Activated CD4-positive, alpha-beta T cell treated with anti-CD3 and anti-CD28 coated beads, Interleukin-2, amount 50 U/mL, for 4 hours (primary cell): ENCODE data around the gene COLEC12.

Experiments used
- DNase-seq, 2 experiments: peaks; one replicate each; pipeline ENCODE4 v3.0.0-alpha.2; 2020

Gene COLEC12

DNA sequence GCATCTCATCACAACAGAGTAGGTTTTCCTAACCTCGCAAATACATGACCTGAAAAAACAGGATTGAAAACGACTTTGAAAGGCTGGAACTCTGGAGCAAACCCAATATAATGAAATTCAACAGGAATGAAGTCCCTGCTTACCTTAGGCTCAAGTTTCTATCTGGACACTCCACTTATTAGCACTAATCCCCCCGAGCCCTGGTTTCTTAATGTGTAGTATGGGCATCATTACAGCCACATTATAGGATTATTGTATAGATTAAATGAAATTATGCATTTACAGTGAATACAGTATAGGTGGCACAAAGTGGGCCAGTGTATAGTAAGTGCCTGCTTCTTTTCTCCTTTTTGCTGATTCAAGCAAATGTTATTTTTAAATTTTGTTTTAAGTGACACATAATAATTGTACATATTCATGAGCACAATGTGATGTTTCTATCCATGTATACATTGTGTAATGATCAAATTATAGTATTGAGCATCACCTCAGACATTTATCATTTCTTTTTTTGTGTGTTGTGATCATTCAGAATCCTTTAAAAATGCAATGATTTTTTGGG is 118.0 kb downstream of the COLEC12 start:
- DNase-seq: no peak

DNA sequence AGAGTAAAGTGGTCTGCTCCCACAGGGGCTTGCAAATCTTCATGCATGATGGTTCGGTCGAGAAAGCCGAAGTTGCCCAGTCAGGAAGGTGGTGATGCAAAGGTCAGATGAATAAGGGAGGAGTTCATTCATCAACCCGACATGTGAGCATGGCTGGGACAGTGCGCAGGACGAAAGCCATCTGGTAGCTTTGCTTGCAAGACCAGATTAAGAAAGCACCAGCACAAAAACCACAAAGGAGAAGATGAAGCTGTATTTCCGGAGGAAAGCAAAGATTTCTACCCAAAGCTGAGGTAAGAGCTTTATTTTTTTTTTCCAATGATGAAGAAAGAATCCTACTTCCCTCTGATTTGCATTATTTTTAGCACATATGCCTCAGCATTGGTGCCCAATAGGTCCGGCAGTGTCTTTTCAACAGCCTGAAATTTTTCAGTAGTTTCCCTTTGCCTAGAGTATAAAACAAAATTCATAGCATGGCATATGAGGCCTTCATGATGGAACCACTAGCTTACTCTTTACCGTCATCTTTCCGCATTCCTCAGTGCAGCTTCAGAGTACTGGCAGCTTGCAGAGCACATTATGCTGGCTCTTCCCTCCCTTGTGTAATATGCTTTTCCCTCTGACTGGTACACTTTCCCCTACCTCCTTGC is 120.7 kb downstream of the COLEC12 start:
- no peak for DNase-seq

DNA sequence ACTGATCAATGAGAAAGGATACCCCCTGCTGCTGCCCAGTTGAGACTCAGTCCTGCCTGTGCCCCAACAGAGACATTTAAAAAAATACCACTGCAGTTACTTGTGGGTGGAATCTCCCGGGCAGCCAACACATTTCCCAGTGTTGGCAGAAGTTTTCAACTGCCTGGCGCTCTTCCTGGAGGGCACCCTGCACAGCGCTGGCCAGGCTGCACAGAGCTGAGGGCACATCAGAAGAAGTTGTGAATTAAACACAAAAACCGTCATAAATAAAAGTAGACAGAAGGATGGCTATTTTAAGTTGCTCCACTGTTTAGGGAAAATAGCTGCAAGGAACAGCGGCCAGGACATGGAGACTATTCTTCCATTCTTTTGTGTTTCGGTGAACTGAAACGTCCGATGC is 122.4 kb downstream of the COLEC12 start:
- DNase-seq: no peak

DNA sequence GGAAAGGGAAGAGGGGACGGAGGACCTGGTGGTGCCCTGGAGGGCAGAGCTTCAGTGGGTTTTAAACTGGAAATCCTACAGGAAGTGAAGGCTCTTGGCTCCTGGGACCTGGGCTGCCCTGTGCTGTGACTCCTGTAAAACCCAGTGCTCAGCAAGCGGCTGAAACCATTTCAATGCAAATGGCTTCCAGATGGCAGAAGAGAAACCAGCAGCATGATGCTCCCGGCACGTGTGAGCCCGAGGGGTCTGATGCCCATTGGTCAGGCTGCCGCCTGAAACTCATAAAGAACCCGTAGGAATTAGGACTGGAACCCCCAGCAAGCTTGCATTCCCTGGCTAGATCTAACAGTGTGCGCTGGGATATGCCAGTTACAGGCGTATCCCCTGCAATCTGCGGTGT is 123.4 kb downstream of the COLEC12 start:
- no peak for DNase-seq

DNA sequence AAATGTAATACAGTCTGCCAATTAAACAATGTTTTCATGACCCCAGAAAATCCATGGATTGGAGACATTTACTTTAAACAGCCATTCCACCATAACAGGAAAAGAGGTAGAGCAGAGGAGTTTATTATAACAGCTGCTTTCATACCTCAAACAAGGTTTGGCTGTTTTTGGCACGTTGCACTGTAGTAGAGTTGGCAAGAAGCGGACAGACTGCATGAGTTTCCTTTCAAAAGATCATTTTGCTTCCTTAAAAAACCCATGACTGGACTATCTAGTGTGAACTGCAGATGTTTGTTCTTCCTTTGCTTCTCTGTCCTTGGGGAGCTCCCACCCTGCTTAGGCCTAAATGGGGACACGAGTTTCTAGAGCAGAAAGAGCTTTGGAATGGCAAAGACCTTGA is 124.2 kb downstream of the COLEC12 start:
- DNase-seq: no peak

DNA sequence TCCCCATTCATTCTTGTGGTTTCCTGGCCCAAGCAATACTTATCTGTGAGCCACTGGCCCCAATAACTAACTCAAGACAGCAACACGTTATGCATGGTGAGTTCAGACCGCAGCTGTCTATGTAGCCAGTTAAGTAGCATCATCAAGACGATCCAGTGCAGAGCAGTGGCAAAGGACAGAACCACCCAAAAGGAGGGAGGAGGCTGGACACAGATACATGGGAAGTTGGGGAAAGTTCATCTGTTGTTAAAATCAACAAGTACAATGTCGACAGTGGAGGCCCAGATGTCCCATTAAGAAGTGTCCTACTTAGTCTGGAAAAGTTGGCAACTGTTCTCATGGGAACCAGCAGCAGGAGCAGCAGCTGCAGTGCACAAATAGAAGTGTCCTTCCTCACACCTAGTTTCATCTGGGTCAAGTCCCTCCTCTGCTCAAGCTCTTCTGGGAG is 125.8 kb downstream of the COLEC12 start:
- DNase-seq: no peak

DNA sequence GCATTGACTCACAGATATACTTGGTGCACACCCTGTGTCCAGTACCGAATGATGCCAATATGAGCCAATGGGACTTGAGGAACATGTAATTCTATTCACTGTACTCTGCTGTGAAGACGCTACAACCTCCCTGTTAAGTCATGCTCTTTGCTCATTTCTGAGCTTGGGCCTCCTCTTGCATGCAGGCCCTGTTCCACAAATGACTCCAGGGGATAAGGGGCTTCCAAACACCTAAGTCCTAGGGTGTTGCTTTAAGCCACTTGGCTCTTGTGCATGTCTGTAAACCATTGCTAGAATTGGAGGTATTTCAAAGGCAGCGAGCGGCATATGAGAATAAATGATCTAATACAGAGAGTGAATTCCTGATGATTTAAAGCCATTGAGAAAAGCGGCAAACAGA is 126.7 kb downstream of the COLEC12 start:
- DNase-seq: no peak

DNA sequence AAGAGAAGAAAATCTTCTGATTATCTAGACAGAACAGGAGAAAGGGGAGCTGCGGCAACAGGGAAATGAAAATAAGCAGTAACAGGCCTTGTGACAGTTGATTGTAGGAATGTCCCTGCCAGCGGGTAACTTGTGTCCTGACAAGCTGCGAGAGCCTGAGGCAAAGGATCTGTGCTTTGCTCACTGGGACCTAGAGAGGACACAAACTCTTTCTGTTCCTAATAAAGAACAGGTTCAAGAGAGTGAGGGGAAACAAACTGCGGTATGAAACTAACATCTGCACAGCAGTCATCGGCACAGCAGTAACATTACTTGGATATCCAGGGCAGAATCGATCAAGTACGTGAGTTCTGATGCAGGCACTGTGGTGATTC is 128.9 kb downstream of the COLEC12 start:
- DNase-seq: no peak

DNA sequence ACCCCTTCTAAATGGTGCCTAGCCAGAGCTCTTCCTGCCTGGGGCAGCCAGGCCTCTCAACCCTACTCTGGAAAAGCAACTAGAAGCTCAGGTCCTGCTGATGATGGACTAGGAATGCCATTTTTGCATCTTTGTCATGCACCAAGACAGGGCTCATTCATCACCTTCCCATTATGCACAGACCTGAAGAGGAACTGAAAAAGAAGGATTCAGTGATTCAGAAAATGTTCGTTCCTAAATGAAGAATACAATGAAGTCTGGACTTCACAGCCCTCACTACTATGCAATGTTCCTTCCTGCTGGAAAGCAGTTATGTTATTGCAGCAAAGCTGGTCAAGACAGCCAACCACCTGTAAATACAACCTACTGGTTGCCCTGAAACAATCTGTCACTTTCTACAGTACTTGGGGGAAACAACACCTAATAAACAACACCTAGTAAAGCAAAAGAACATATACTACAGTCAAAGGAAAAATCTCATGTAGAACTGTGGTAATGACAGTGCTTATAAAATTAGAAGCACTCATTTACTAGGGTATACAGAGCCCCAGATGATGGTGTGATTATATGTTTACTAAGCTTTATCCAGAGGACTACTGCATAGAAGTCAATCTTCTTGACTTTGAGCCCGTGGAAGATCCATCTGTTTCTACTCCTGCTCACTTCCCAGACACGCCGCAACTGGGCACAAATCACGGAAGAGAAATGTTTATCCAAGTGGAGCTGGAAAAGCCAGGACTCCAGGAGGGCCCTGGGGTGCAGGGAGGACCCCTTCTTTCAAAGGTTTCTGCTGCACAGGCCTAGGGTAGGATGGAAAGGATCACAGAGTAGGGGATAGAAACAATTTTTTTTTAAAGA is 129.5 kb downstream of the COLEC12 start:
- DNase-seq: no peak

DNA sequence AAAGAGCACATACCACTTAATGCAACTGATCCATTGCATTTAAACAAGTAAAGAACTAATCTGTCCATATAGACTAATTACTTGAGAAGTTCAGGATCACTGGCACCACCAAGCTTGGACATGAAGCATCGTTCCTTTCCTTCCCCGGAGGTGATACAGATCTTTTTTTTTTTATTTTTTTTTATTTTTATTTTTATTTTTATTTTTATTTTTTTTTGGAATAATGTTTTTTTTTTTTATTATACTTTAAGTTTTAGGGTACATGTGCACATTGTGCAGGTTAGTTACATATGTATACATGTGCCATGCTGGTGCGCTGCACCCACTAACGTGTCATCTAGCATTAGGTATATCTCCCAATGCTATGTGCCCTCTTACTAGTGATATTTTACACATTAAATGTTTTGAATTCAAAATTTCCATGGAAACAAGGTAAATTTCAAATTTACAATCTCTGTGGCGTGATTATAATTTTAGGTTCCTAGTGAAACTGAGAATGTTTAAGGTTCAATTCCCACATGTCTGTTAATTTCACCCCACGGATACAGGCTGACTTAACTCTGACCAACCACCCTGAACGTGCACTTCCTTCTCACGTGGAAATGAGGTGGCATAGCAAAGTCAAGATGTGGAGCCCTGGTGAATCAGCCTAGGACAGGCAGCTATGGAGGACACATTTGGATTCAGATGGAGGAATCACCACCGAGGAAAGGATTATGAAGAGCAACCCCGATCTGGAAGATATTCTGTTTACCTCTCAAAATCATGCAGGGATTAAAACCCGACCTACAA is 131.1 kb downstream of the COLEC12 start:
- DNase-seq: no peak

DNA sequence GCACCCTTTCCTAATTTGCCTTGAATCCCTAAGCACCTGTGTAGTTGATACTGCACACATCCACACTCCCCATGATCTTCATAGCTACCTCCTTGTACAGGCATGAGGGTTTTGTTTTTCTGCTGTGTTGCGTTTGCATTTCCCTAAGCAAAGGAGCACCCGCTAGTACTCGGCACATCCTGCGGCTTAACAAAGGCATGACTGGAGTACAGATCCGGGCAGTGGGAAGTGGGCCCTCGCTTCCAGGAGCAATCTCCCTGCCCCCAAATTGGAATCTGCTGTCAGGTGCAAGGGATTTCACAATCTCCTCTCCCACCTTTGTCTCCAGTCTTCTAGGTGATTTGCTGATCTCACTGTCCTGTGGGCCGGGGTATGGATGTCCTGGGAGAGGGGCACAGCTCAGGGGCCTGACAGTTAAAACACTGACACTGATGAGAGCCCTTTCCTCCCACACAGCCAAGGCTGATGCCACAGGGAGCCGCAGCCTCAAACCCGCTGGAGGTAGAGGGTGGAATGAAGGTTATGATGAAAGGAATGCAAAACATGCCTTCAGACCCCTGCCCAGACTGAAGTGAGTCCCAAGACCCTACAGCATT is 133.9 kb downstream of the COLEC12 start:
- no peak for DNase-seq

DNA sequence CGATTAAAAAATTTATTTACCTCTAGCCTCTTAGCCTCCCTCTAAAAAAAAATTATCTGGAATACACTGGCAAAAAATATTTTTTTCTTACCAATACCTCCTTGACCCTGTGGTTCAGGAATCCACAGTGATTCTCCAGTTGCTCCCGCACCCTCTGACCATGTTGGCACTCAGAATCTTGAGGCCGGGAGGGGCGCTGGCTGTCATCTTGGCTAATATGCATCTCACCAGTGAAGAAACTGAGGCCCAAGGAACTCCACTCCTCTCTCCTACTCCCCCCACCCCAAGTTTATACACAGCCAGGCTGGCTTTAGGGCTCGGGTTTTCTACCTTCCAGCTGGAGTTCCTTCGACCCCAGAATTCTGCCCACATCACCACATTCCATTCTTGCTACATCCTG is 134.8 kb downstream of the COLEC12 start:
- no peak for DNase-seq

DNA sequence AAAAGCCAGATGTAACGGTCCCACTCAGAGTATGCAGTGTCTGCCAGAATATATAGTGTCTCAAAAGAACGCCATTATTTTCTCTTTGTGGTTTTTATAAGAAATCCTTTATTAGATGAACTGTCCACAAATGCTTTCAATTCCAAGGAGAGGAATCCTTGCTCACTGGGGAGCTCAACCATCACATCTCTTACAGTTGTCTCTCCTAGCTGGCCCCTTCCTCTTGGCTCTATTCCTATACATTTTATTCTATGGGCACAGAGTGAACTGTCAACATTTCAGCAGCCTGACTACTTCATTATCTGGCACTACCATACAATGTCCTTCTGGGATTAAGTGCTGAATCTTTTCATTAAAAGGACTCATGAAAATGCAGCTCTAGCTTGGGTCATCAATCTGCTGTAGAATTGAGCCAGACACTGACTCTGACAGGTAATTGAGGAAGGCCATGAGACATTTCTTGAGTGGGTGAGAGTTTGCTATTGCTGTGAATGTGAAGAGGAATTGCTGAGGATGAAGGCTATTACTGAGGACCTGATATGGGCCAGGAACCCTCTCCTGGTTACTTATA is 136.2 kb downstream of the COLEC12 start:
- DNase-seq: no peak

DNA sequence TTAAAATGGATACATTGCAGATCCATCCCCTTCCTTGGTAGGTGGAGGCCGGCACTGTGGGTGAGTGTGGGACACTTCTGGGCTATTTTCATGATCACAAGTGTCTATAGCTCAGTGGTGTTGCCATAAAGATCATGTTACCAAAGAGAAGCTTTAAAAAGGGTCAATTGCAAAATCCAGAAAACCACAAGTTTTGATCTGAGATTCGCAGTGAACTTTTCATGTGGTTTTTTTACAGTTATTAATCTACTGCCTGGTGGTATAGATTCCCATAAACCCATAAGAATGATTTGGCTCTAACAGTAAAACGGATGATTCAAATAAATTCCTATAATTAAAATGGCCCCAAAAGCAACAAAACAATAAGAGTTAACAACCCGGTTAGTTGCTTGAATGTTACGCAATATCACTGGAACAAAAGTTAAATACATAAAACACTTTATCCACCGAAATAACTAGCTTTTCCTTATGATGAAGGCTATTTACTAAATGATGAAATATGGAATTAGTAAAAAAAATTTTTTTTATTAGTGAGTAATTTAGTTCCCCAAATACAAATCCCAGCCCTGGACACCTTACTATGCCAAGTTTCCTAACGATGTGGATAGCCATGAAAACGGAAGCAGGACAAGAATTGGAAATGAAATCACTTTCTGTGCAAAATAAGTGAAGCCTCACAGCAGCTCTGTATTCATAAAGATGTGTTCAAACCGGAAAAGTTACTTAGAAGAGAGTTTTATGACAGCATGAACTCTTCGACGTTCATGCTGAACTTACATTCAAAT is 137.0 kb downstream of the COLEC12 start:
- no peak for DNase-seq

DNA sequence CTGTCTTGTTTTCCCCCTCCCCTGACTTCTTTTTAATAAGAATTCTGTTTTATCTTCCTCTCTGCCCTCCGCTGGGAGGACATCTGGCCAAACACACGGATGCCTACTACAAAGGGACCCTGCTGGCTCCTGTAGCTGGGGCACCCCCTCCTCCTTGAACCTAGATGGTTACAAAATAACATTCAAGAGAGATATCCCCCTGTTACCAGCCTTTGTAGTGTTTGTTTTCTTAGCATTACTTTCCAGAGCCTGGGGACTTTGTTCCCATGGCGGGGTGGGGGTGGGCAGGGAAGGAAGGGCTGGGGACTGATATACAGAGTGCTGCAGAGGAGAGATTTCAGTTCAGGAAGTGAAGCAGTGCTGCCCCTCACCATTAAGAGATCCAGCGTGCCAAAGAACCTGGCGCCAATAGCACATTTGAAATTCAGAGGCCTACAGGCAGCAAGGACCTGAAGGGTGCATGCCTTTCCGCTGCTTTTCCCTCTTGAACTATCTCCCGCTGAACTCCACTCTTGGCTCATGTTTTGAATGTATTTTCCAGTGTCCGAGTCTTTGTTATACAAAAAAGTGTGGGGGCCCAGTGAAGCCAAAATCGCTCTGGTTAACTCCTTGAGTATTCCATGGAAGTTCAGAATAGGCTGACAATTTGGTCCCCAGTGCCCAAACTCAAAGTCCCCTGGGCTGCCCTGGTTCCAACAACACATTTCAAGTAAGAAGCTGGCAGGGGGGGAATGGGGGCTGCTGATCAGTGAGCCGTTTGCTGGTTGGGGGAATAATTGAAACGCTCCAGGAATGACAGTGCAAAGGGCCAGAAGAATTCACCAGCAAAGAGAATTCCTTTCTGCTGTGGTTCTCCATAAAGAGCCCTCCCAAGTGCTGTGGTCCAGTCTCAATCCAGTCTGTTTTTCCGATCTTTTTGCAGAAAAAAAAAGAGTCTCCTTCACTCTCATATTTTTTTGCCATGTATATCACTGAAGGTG is 137.9 kb downstream of the COLEC12 start:
- DNase-seq: no peak

DNA sequence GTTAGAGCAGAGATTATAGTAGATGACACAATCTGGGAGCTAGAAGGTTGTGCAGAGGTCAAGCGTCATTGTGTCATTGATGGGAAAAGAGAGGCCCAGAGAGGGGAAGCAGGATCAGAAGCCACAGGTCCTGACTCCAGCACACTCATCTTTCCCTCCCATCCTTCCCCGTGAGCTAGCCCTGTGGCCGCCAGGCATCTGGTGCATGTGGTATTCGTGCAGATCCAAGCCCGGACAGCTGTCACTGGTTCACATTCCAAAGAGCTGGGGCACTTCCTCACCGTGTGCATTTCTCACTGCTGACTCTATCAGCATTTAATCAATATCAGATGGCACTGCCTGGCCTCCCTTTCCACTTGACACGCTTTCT is 138.6 kb downstream of the COLEC12 start:
- DNase-seq: no peak

DNA sequence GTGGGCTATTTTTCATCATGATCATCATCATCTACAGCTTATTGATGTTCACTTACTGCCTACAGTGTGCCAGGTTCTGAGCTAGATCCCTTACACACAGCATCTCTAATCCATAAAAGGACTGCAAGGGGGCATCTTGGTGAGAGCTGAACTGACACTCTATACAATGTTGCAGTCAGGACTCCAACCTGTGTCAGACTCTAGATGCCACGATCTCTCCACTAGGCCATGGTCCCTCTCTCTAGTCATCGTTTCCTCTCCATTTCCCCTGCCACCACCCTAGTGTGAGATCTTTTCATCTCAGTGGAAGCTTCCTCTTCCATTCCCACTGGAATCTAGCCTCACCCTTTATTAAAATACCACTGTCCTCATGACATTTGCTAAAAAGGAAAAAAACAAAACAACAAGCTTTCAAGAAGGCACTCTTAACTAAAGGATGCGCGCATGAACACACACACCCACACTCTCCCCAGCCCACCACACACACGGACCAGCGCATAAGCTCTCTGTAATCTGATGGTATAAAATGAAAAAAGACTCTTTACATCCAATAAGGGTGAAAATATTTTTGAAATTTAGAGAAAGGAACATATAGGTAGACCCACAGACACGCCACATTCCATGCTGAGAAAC is 139.3 kb downstream of the COLEC12 start:
- no peak for DNase-seq

DNA sequence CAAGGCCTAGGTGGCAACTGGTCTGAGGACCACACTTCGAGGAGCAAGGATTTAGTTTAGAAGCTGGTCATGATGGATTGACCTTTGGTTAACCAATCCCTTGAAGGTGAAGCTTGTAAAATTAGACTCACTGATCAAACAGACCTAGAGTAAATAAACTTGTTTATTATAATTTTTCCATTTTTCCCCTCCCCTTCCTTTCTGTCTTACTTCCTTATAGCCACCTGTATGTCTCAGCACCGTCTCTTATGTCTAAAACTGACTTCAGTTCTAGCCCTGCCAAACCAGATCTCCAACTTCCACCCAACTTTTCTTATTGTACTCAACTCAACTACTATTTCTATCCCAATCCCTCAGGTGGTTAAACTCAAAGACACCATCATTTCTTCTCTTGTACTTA is 139.8 kb downstream of the COLEC12 start:
- no peak for DNase-seq

DNA sequence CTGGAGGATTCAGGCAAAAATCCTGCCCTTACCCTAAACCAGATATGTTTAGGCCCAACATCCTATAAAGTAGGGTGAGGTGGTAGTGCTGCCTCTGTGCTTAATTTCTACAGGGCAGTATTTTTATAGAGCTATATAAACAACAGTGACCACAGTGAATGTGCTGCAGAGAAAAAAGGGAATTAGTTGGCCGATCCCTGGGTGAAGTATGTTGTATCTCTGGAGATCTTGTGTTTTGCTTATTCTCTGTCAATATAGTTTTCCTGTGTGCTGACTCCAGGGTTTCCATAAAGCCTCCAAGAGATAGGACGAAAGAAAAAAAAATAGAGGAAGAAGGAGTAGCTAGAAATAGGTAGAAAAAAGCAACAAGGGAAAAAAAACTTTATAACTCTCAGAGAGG is 143.7 kb downstream of the COLEC12 start:
- no peak for DNase-seq

DNA sequence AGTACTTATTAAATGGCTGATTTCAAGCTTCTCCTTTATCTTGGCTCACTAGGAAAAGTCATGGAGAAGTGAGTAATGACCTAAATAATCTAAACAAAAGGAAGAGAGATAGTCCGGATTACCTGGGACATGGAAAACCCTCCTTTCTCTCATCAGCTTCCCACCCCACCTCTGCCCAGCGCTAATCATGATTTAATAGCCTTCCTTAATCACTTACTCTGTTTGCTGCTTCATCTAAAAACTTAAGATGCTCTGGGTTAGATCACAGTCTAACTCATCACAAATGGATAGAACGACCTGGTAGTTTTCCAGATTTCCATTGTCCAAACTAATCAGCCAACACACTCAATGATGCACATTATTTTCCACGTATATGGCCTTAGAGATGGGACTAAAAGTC is 144.8 kb downstream of the COLEC12 start:
- no peak for DNase-seq
